ENCODE data around the gene MTOR.

- TF ChIP-seq, protein P1, sequence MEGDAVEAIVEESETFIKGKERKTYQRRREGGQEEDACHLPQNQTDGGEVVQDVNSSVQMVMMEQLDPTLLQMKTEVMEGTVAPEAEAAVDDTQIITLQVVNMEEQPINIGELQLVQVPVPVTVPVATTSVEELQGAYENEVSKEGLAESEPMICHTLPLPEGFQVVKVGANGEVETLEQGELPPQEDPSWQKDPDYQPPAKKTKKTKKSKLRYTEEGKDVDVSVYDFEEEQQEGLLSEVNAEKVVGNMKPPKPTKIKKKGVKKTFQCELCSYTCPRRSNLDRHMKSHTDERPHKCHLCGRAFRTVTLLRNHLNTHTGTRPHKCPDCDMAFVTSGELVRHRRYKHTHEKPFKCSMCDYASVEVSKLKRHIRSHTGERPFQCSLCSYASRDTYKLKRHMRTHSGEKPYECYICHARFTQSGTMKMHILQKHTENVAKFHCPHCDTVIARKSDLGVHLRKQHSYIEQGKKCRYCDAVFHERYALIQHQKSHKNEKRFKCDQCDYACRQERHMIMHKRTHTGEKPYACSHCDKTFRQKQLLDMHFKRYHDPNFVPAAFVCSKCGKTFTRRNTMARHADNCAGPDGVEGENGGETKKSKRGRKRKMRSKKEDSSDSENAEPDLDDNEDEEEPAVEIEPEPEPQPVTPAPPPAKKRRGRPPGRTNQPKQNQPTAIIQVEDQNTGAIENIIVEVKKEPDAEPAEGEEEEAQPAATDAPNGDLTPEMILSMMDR (IDR thresholded peaks at IDR 0.05) = no peak
- TF ChIP-seq POLR2A (IDR thresholded peaks at IDR 0.05) (no peak), POLR2AphosphoS5 (IDR thresholded peaks at IDR 0.05; ENCODE audit: insufficient read depth in 1 of 2, low read depth in 1 of 2) (no peak)
These were observed 31.5 kb upstream of the MTOR start for GRCh38 chr1:11293856-11294255.

Data from vagina (tissue), 2 donors.